SU-DHL-6 (cell line): ENCODE measurements around the gene PTK6.

Source experiments
- CTCF ChIP-seq: fragments of 200-600 bp; sonication (generic); IDR thresholded peaks from one replicate; pipeline ENCODE4 v1.5.1; 2017; ENCODE audit warnings: antibody characterized with exemption, mild to moderate bottlenecking, low read length, moderate library complexity; ENCODE audit not compliant: insufficient read depth, poor library complexity, severe bottlenecking
- EZH2phosphoT487 ChIP-seq: fragments of 200-600 bp; sonication (generic), shearing (Covaris generic); conservative IDR thresholded peaks from 2 replicates; pipeline ENCODE4 v1.6.1; 2018; ENCODE audit warnings: mild to moderate bottlenecking, antibody characterized with exemption, low read length, moderate library complexity, mixed read lengths

GRCh38 chr20:63496596-63497120 is 40.5 kb downstream of the PTK6 start:
- no peak for TF ChIP-seq CTCF
- TF ChIP-seq EZH2phosphoT487: no peak
